Neural cell (in vitro differentiated cells): ENCODE results near the gene RELL2. TPM values are rescaled to one million over a fixed set of nuclear protein-coding genes. Genes with fewer than 3 reads are reported as not detected.

ENCODE experiments used
- H2AFZ ChIP-seq: fragments of 200-600, 300-800 bp; sonication (generic), shearing (Covaris generic); 2 replicates; pipeline ENCODE4 v1.6.0; 2014; ENCODE audit warnings: low read depth, mild to moderate bottlenecking, antibody characterized with exemption, low read length, moderate library complexity
- H3F3A ChIP-seq: fragments of 200-600 bp; shearing (Covaris generic); 2 replicates; pipeline ENCODE4 v1.6.1; 2016; ENCODE audit warnings: mild to moderate bottlenecking, moderate library complexity, mixed read lengths, antibody characterized with exemption, low read length; ENCODE audit not compliant: insufficient read depth, poor library complexity, severe bottlenecking
- H3K27ac ChIP-seq: fragments of 200-600, 300-800 bp; sonication (generic), shearing (Covaris generic); 2 replicates; pipeline ENCODE4 v1.5.1; 2014; ENCODE audit warnings: mild to moderate bottlenecking, low read length, moderate library complexity
- H3K27me3 ChIP-seq: fragments of 300-800, 200-600 bp; sonication (generic), shearing (Covaris generic); 2 replicates; pipeline ENCODE4 v1.6.0; 2014; ENCODE audit warnings: mild to moderate bottlenecking, low read depth, low read length, moderate library complexity; ENCODE audit not compliant: insufficient read depth
- H3K36me3 ChIP-seq: fragments of 300-800, 200-600 bp; sonication (generic), shearing (Covaris generic); 2 replicates; pipeline ENCODE4 v1.5.1; 2014; ENCODE audit warnings: mild to moderate bottlenecking, antibody characterized with exemption, low read length, moderate library complexity; ENCODE audit not compliant: insufficient read depth
- H3K4me2 ChIP-seq: fragments of 300-800, 200-600 bp; sonication (generic), shearing (Covaris generic); 2 replicates; pipeline ENCODE4 v1.6.0; 2014; ENCODE audit warnings: mild to moderate bottlenecking, low read length
- H3K4me3 ChIP-seq: fragments of 300-800, 200-600 bp; sonication (generic), shearing (Covaris generic); 2 replicates; pipeline ENCODE4 v1.5.1; 2014; ENCODE audit warnings: mild to moderate bottlenecking, low read length, moderate library complexity
- H3K79me2 ChIP-seq: fragments of 200-600 bp; shearing (Covaris generic); replicated peaks from 2 replicates; pipeline ENCODE4 v1.6.0; 2014; ENCODE audit warnings: mild to moderate bottlenecking, low read length, moderate library complexity; ENCODE audit not compliant: insufficient read depth
- H3K9ac ChIP-seq: fragments of 300-800, 200-600 bp; sonication (generic), shearing (Covaris generic); 2 replicates; pipeline ENCODE4 v1.6.1; 2016; ENCODE audit warnings: mild to moderate bottlenecking, low read length, mixed read lengths
- H3K9me2 ChIP-seq: fragments of 200-600 bp; shearing (Covaris generic); 2 replicates; pipeline ENCODE4 v1.6.1; 2016; ENCODE audit warnings: mild to moderate bottlenecking, low read length, mixed read lengths; ENCODE audit not compliant: insufficient read depth
- H3K9me3 ChIP-seq: fragments of 200-600, 300-800 bp; sonication (generic), shearing (Covaris generic); 2 replicates; pipeline ENCODE4 v1.6.1; 2016; ENCODE audit warnings: mild to moderate bottlenecking, mixed run types, low read length, moderate library complexity, mixed read lengths
- H4K20me1 ChIP-seq: fragments of 200-600 bp; shearing (Covaris generic); 2 replicates; pipeline ENCODE4 v1.6.1; 2016; ENCODE audit warnings: mild to moderate bottlenecking, mixed run types; ENCODE audit not compliant: insufficient read depth
- CTCF ChIP-seq: fragments of 450-650 bp; IDR thresholded peaks from 2 replicates; pipeline ENCODE4 v1.5.1; 2014; ENCODE audit warnings: antibody characterized with exemption, mild to moderate bottlenecking, moderate library complexity; ENCODE audit not compliant: poor library complexity, severe bottlenecking
- EP300 ChIP-seq: fragments of 450-650 bp; conservative IDR thresholded peaks from 2 replicates; pipeline ENCODE4 v1.6.1; 2014; ENCODE audit warnings: antibody characterized with exemption, mild to moderate bottlenecking, moderate library complexity; ENCODE audit not compliant: poor library complexity, severe bottlenecking
- EZH2 ChIP-seq: fragments of 200-600, 300-800 bp; shearing (Covaris generic), sonication (generic); IDR thresholded peaks from 2 replicates; pipeline ENCODE4 v1.6.1; 2014; ENCODE audit warnings: antibody characterized with exemption, low read length, borderline replicate concordance, mild to moderate bottlenecking; ENCODE audit not compliant: insufficient read depth, poor library complexity, severe bottlenecking
- MXI1 ChIP-seq: fragments of 450-650 bp; conservative IDR thresholded peaks from 2 replicates; pipeline ENCODE4 v1.6.1; 2014; ENCODE audit warnings: antibody characterized with exemption, mild to moderate bottlenecking; ENCODE audit not compliant: poor library complexity, severe bottlenecking
- POLR2AphosphoS5 ChIP-seq: IDR thresholded peaks from 2 replicates; pipeline ENCODE4 v1.6.1; 2012
- RAD21 ChIP-seq: fragments of 450-650 bp; conservative IDR thresholded peaks from 2 replicates; pipeline ENCODE4 v1.6.1; 2014; ENCODE audit warnings: antibody characterized with exemption, mild to moderate bottlenecking, moderate library complexity
- REST ChIP-seq: IDR thresholded peaks from 2 replicates; pipeline ENCODE4 v1.6.1; 2012; ENCODE audit warnings: borderline replicate concordance
- SMC3 ChIP-seq: fragments of 450-650 bp; conservative IDR thresholded peaks from 2 replicates; pipeline ENCODE4 v1.6.1; 2014; ENCODE audit warnings: antibody characterized with exemption, mild to moderate bottlenecking, moderate library complexity; ENCODE audit not compliant: poor library complexity
- TAF1 ChIP-seq: IDR thresholded peaks from 2 replicates; pipeline ENCODE4 v1.6.1; 2012; ENCODE audit warnings: low read depth
- polyA plus RNA-seq: library from polyadenylated mRNA; depleted of rRNA; stranded (reverse); fragments of >200 nt; gene quantifications from 2 replicates; pipeline ENCODE4 v1.2.3, GENCODE V29; 2014

The RELL2 gene
- polyA plus RNA-seq, 1 donor from 2014 or later = 44.9 TPM

GRCh38 chr5:141640051-141640415 lies 3.2 kb downstream of the RELL2 start:
- no peak overlapping the region for H3K4me2 ChIP-seq
- no peaks in the 10 kb centered on the region for H3K36me3 ChIP-seq
- H3K9ac ChIP-seq = no peak overlapping the region
- no peaks in the 10 kb centered on the region for H3F3A ChIP-seq
- H3K4me3 ChIP-seq = no peak overlapping the region
- TF ChIP-seq SMC3 = no peak
- no peak for TF ChIP-seq POLR2AphosphoS5
- TF ChIP-seq TAF1 = no peak
- TF ChIP-seq MXI1 = no peak
- TF ChIP-seq EZH2 = no peak
- no peak for TF ChIP-seq EP300
- no peak for TF ChIP-seq RAD21
- no peak for TF ChIP-seq CTCF
- TF ChIP-seq REST = no peak
- H3K9me2 ChIP-seq = no peaks in the 10 kb centered on the region
- H3K9me3 ChIP-seq = no peaks in the 10 kb centered on the region
- no peaks in the 10 kb centered on the region for H4K20me1 ChIP-seq
- peaks cover 15% of the 10 kb centered on the region for H3K79me2 ChIP-seq
- no peak overlapping the region for H2AFZ ChIP-seq
- no peak overlapping the region for H3K27ac ChIP-seq
- H3K27me3 ChIP-seq = no peaks in the 10 kb centered on the region

- peaks cover 9% of the 10 kb centered on the region for H3K79me2 ChIP-seq
- H3K4me3 ChIP-seq = no peak overlapping the region
- no peak overlapping the region for H3K9ac ChIP-seq
- H3K27ac ChIP-seq = no peak overlapping the region
- H3K27me3 ChIP-seq = no peaks in the 10 kb centered on the region
- H2AFZ ChIP-seq = no peak overlapping the region
- no peaks in the 10 kb centered on the region for H3K36me3 ChIP-seq
- H3K4me2 ChIP-seq = no peak overlapping the region
- no peaks in the 10 kb centered on the region for H4K20me1 ChIP-seq
- H3K9me3 ChIP-seq = no peaks in the 10 kb centered on the region
- TF ChIP-seq TAF1 (no peak), POLR2AphosphoS5 (no peak), CTCF (no peak), EZH2 (no peak), SMC3 (no peak)
- H3F3A ChIP-seq = no peaks in the 10 kb centered on the region
- no peaks in the 10 kb centered on the region for H3K9me2 ChIP-seq
Observed at GRCh38 chr5:141640698-141641097, 3.9 kb downstream of the RELL2 start.
